Endothelial cell of umbilical vein (primary cell): Measurements from ENCODE around the gene RAB1B. TPM values are rescaled to one million over a fixed set of nuclear protein-coding genes. Genes with fewer than 3 reads are reported as not detected.

Experiments used
- Bru-seq: library from RNA; stranded (reverse); fragments of 400-500 nt; gene quantifications from one replicate; lab custom pipeline; 2021; lab: Mats Ljungman, UMichigan
- BruChase-seq, 2 experiments: library from RNA; stranded (reverse); fragments of 400-500 nt; gene quantifications; one replicate each; lab custom pipeline; 2021; lab: Mats Ljungman, UMichigan
- BruUV-seq: library from RNA; stranded (reverse); fragments of 400-500 nt; replicated peaks from 2 replicates; lab custom pipeline; 2021; lab: Mats Ljungman, UMichigan
- CTCF ChIA-PET: fragments of 300-600, 350-600 bp; sonication (Branson Sonifier 250); formaldehyde crosslinking; loops from one replicate; lab custom pipeline; 2021; ENCODE audit warnings: antibody characterized with exemption, inconsistent platforms; lab: Charles Lee
- POLR2A ChIA-PET: fragments of 300-600, 350-600 bp; sonication (Branson Sonifier 250); formaldehyde crosslinking; loops from one replicate; lab custom pipeline; 2021; ENCODE audit warnings: antibody characterized with exemption, inconsistent platforms; lab: Charles Lee
- DNase-seq: peaks from one replicate; pipeline ENCODE4 v3.0.0-alpha.2; 2011; ENCODE audit warnings: low read depth, low spot score
- FAIRE-seq: peaks from 2 replicates; lab custom pipeline; 2011; peaks lifted over from hg19 to GRCh38; lab: Jason Lieb, UNC
- H2AFZ ChIP-seq: 2 replicates; pipeline ENCODE4 v1.6.0; 2012; ENCODE audit warnings: low read depth, low read length, control low read depth, inconsistent platforms
- H3K27ac ChIP-seq: 2 replicates; pipeline ENCODE4 v1.5.1; 2011; ENCODE audit warnings: low read depth, mild to moderate bottlenecking, control low read depth, low read length, moderate library complexity; ENCODE audit not compliant: insufficient read depth
- H3K27me3 ChIP-seq, 2 experiments: 2 replicates each; pipeline versions ENCODE4 v1.6.0 to v1.6.1; 2011; ENCODE audit warnings: low read length in 2 of 2, mixed read lengths in 1 of 2; ENCODE audit not compliant: control insufficient read depth in 2 of 2, insufficient read depth in 2 of 2
- H3K36me3 ChIP-seq, 2 experiments: 2 replicates in 1 of 2; 3 replicates in 1 of 2; pipeline ENCODE4 v1.5.1; 2011; ENCODE audit warnings: low read length in 2 of 2, mild to moderate bottlenecking in 1 of 2, moderate library complexity in 1 of 2; ENCODE audit not compliant: control insufficient read depth in 2 of 2, insufficient read depth in 2 of 2; ENCODE audit errors: extremely low read depth in 1 of 2
- H3K4me1 ChIP-seq: 3 replicates; pipeline ENCODE4 v1.5.1; 2011; ENCODE audit warnings: mild to moderate bottlenecking, low read length; ENCODE audit not compliant: control insufficient read depth, insufficient read depth; ENCODE audit errors: extremely low read depth
- H3K4me2 ChIP-seq: 2 replicates; pipeline ENCODE4 v1.6.1; 2011; ENCODE audit warnings: low read length, control low read depth, mixed read lengths; ENCODE audit not compliant: insufficient read depth
- H3K4me3 ChIP-seq, 3 experiments: fragments of 200-600 bp in 1 of 3; sonication (generic), shearing (Covaris generic) in 1 of 3; replicated peaks in 1 of 3; 2 replicates each; pipeline ENCODE4 v1.5.1; 2011 to 2016; ENCODE audit warnings: control low read depth in 3 of 3, low read length in 3 of 3, mild to moderate bottlenecking in 2 of 3, inconsistent platforms in 1 of 3, low read depth in 1 of 3, moderate library complexity in 1 of 3; ENCODE audit not compliant: insufficient read depth in 1 of 3
- H3K79me2 ChIP-seq: 2 replicates; pipeline ENCODE4 v1.6.0; 2012; ENCODE audit warnings: low read length, inconsistent platforms; ENCODE audit not compliant: control insufficient read depth, insufficient read depth
- H3K9ac ChIP-seq: replicated peaks from 2 replicates; pipeline ENCODE3; 2011; ENCODE audit warnings: low read length, control low read depth; ENCODE audit not compliant: insufficient read depth; ENCODE audit errors: extremely low read depth
- H3K9me1 ChIP-seq: replicated peaks from 3 replicates; pipeline ENCODE4 v1.6.0; 2011; ENCODE audit warnings: mild to moderate bottlenecking, low read length; ENCODE audit not compliant: control insufficient read depth, insufficient read depth; ENCODE audit errors: extremely low read depth
- H3K9me3 ChIP-seq: replicated peaks from 2 replicates; pipeline ENCODE4 v1.5.1; 2012; ENCODE audit warnings: low read length, inconsistent platforms; ENCODE audit not compliant: control insufficient read depth, insufficient read depth
- H4K20me1 ChIP-seq: replicated peaks from 2 replicates; pipeline ENCODE3; 2011; ENCODE audit warnings: mild to moderate bottlenecking, low read length; ENCODE audit not compliant: control insufficient read depth, insufficient read depth; ENCODE audit errors: extremely low read depth
- MAX ChIP-seq: IDR thresholded peaks from 2 replicates; pipeline ENCODE4 v1.6.1; 2011; ENCODE audit not compliant: insufficient read depth, insufficient read length
- POLR2A ChIP-seq: IDR thresholded peaks from 2 replicates; pipeline ENCODE4 v1.6.1; 2012; ENCODE audit warnings: low read depth, mild to moderate bottlenecking, control low read depth, low read length
- POLR2AphosphoS5 ChIP-seq: IDR thresholded peaks from 2 replicates; pipeline ENCODE4 v1.6.1; 2012; ENCODE audit warnings: low read depth, mild to moderate bottlenecking, control low read depth, low read length, moderate library complexity; ENCODE audit not compliant: insufficient read depth
- dilution Hi-C: fragments of 300-500 bp; cut with MboI; formaldehyde crosslinking; loops from one replicate; pipeline ENCODE4 v1.15.0; 2019; ENCODE audit warnings: low sequenced_read_pairs; ENCODE audit not compliant: extremely low pct_ligation_motif_present
- intact Hi-C: fragments of 100-400 bp; cut with micrococcal nuclease; formaldehyde crosslinking; loops from one replicate; pipeline ENCODE4 v1.10.0; 2022
- long read RNA-seq: library from polyadenylated mRNA; stranded (forward); transcript quantifications from one replicate; pipeline ENCODE4 v2.0.0, GENCODE V29; 2021
- polyA minus RNA-seq, 3 experiments: library from RNA; depleted of rRNA, polyadenylated mRNA; stranded (reverse); fragments of >200 nt; gene quantifications; 1 replicate in 1 of 3; 2 replicates in 2 of 3; pipeline ENCODE4 v1.2.3, GENCODE V29; 2011
- polyA plus RNA-seq, 4 experiments: library from polyadenylated mRNA; depleted of rRNA in 3 of 4; stranded (reverse) in 3 of 4; unstranded in 1 of 4; fragments of >200 nt; gene quantifications; 2 replicates each; pipeline versions ENCODE4 v1.2.1 to v1.2.3, GENCODE V29; 2011 to 2012; ENCODE audit warnings: missing spikeins in 1 of 4
- total RNA-seq: library from RNA; stranded (reverse); gene quantifications from 2 replicates; pipeline ENCODE4 v1.2.3, GENCODE V29; 2021

RAB1B gene
- total RNA-seq (171 and 177 TPM in 2 replicates), polyA plus RNA-seq (383 and 465 TPM in 2 replicates), polyA minus RNA-seq (213 and 227 TPM in 2 replicates), Bru-seq, nascent RNA (percentile 77 among the genes with signal in this experiment), BruChase-seq, experiment 1, labeled RNA remaining after a 6-hour chase (percentile 96 among the genes with signal in this experiment), BruChase-seq, experiment 2, labeled RNA remaining after a 2-hour chase (percentile 87 among the genes with signal in this experiment)
- 271 and 287 TPM in 2 replicates for polyA plus RNA-seq (2011; cell fraction: cytosol; rRNA removed)
- polyA plus RNA-seq (2011; cell fraction: nucleus; rRNA removed): 117 and 129 TPM in 2 replicates
- polyA plus RNA-seq (2012): 185 and 190 TPM in 2 replicates
- 118 TPM for polyA minus RNA-seq (2011; cell fraction: cytosol; rRNA and poly(A)+ RNA removed)
- polyA minus RNA-seq (2011; cell fraction: nucleus; rRNA and poly(A)+ RNA removed): 31.0 and 34.3 TPM in 2 replicates
- long read RNA-seq, transcript RAB1B-201 (6 exons, 2,007 nt): major isoform, 13 of 179 reads
- long read RNA-seq, partial matches to known transcripts: 0 of 179 reads
- long read RNA-seq, other reads (novel, unspliced or antisense): 166 of 179 reads

- no TSS peak for BruUV-seq
- FAIRE-seq: peak; percentile 100
- DNase-seq: peak; percentile 100
- H3K4me2 ChIP-seq: peak within 1 kb of the TSS; percentile 93
- intact Hi-C loops (loop anchor here (1.0 to 2.0 kb wide), 2 partner anchors 10 to 46 kb away; no protein-coding TSS in a partner anchor), dilution Hi-C loops (no loop called here)
- peaks cover 9 to 29% of the 10 kb centered on the region in 2 experiments for H3K36me3 ChIP-seq
- ChIA-PET POLR2A (interaction anchor here (1.6 kb wide), 2 partner anchors 10 to 21 kb away, joined by 5 to 12 read pairs; partner anchors contain the start of gene YIF1A), CTCF (interaction anchor here (0.6 to 6.2 kb wide), 3 partner anchors 13 to 380 kb away, joined by 3 to 53 read pairs (median 3); partner anchors contain the start of gene FIBP)
- H3K79me2 ChIP-seq: peaks cover 28% of the 10 kb centered on the region
- no peaks in the 10 kb centered on the region for H4K20me1 ChIP-seq
- H3K9ac ChIP-seq: peak within 1 kb of the TSS; percentile 90
- H3K27ac ChIP-seq: peak within 1 kb of the TSS; percentile 74
- no peaks in the 10 kb centered on the region for H3K9me1 ChIP-seq
- H3K4me1 ChIP-seq: peaks cover 12% of the 10 kb centered on the region
- no peaks in the 10 kb centered on the region for H3K27me3 ChIP-seq
- peak within 1 kb of the TSS; percentile 58 for H2AFZ ChIP-seq
- H3K4me3 ChIP-seq: peak within 1 kb of the TSS; percentile 85 to 93 (median 91)
- no peaks in the 10 kb centered on the region for H3K9me3 ChIP-seq
- peak; percentile 63 for TF ChIP-seq POLR2A
- TF ChIP-seq MAX: no peak
- peak; percentile 82 for TF ChIP-seq POLR2AphosphoS5
Measured at GRCh38 chr11:66268244-66268951, at the start of gene RAB1B. TSS of gene RAB1B (plus strand) at chr11:66268639. CDS start at chr11:66268680, 41 bp downstream.
